Measurements from ENCODE around the gene MALAT1. TPM values are rescaled to one million over a fixed set of nuclear protein-coding genes. Genes with fewer than 3 reads are reported as not detected.

Gene MALAT1
- total and polyA plus RNA-seq, 2 donors from 2014 or later = 219 to 15,262 TPM

DNA sequence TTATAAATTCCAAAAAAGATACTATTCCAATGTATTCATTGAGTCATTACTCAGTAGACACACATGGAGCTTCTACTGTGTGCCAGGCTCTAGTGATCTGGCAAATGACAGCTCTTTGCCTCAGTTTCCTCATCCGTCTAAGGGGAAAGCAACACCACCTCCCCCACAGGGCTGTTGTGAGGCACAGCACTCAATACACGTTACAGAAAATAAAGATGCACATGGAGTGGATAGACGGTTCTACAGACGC, 6.5 kb upstream of the MALAT1 start:
- TF ChIP-seq, protein P1, sequence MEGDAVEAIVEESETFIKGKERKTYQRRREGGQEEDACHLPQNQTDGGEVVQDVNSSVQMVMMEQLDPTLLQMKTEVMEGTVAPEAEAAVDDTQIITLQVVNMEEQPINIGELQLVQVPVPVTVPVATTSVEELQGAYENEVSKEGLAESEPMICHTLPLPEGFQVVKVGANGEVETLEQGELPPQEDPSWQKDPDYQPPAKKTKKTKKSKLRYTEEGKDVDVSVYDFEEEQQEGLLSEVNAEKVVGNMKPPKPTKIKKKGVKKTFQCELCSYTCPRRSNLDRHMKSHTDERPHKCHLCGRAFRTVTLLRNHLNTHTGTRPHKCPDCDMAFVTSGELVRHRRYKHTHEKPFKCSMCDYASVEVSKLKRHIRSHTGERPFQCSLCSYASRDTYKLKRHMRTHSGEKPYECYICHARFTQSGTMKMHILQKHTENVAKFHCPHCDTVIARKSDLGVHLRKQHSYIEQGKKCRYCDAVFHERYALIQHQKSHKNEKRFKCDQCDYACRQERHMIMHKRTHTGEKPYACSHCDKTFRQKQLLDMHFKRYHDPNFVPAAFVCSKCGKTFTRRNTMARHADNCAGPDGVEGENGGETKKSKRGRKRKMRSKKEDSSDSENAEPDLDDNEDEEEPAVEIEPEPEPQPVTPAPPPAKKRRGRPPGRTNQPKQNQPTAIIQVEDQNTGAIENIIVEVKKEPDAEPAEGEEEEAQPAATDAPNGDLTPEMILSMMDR (IDR thresholded peaks at IDR 0.05; ENCODE audit: borderline replicate concordance, extremely low read depth, insufficient read depth) = no peak
- Histone ChIP-seq H3K9ac (ENCODE audit: low read length in 3 of 3) (peak overlapping the region in 2 of 3 donors; percentile 30 to 68), H3K27me3 (ENCODE audit: control insufficient read depth, insufficient read depth, low read length) (no peaks in the 10 kb centered on the region), H3K36me3 (ENCODE audit: control insufficient read depth in 2 of 3, insufficient read depth in 3 of 3, low read length in 3 of 3) (no peaks in the 10 kb centered on the region), H3K4me1 (ENCODE audit: control insufficient read depth in 2 of 3, insufficient read depth in 2 of 3, low read depth in 1 of 3, low read length in 3 of 3) (peaks cover 20 to 77% (median 74%) of the 10 kb centered on the region in 3 donors), H3K9me3 (ENCODE audit: control insufficient read depth in 2 of 3, insufficient read depth in 1 of 3, low read length in 3 of 3) (no peaks in the 10 kb centered on the region), H3K27ac (ENCODE audit: low read depth in 2 of 2, low read length in 2 of 2) (peak overlapping the region; percentile 98 to 99), H3K4me3 (ENCODE audit: low read length in 3 of 3) (peak overlapping the region in 1 of 3 donors; percentile 18)
- DNase-seq = no peak
- intact Hi-C loops (cut with DNase I) = no loop called here
- FAIRE-seq = no peak

DNA sequence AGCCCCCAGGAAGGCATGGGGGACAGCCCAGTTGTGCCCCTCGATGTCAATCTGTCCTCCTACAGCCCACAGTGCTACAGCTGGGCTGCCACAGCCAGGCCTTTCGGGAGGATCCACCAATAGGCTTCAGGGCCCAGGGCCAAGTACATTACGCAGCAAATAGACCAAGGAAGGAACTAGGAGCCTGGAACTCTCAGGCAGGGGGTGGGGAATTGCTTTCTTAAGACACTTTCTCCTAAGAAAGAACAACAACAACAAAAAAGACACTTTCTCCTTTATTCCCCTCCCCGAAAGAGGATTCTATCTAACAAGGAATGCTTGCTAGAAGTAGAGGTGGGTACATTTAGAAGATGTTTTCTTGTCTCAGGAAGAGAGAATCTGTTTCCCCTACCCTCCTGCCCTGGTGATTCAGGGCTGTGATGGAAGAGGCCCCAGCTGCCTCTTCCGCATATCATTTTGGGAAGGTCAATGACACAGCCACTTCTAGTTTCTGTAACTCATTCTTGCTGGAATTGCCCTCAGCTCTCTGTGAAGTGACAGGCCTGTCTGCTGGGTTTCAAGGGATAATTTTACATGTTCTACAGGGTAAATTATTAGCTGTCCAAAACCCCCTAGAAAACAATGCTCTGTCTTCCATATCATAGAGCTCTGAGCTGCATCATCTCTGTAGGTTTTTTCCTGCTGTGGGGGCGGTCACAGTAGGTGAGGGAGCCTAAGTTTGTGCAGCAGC, 6.0 kb upstream of the MALAT1 start:
- Histone ChIP-seq H3K4me3 (ENCODE audit: low read length in 3 of 3) (peak overlapping the region in 2 of 3 donors; percentile 12 to 18), H3K27me3 (ENCODE audit: control insufficient read depth, insufficient read depth, low read length) (no peaks in the 10 kb centered on the region), H3K36me3 (ENCODE audit: control insufficient read depth in 2 of 3, insufficient read depth in 3 of 3, low read length in 3 of 3) (no peaks in the 10 kb centered on the region), H3K9ac (ENCODE audit: low read length in 3 of 3) (peak overlapping the region; percentile 3 to 68 (median 56)), H3K4me1 (ENCODE audit: control insufficient read depth in 2 of 3, insufficient read depth in 2 of 3, low read depth in 1 of 3, low read length in 3 of 3) (peaks cover 20 to 76% (median 72%) of the 10 kb centered on the region in 3 donors), H3K9me3 (ENCODE audit: control insufficient read depth in 2 of 3, insufficient read depth in 1 of 3, low read length in 3 of 3) (no peaks in the 10 kb centered on the region), H3K27ac (ENCODE audit: low read depth in 2 of 2, low read length in 2 of 2) (peak overlapping the region; percentile 98 to 99)
- peak in 3 of 5 donors; percentile 74 to 92 (median 88) for DNase-seq
- TF ChIP-seq, protein P1 (IDR thresholded peaks at IDR 0.05; ENCODE audit: borderline replicate concordance, extremely low read depth, insufficient read depth) = no peak
- intact Hi-C loops (cut with DNase I) = no loop called here
- FAIRE-seq = no peak

DNA sequence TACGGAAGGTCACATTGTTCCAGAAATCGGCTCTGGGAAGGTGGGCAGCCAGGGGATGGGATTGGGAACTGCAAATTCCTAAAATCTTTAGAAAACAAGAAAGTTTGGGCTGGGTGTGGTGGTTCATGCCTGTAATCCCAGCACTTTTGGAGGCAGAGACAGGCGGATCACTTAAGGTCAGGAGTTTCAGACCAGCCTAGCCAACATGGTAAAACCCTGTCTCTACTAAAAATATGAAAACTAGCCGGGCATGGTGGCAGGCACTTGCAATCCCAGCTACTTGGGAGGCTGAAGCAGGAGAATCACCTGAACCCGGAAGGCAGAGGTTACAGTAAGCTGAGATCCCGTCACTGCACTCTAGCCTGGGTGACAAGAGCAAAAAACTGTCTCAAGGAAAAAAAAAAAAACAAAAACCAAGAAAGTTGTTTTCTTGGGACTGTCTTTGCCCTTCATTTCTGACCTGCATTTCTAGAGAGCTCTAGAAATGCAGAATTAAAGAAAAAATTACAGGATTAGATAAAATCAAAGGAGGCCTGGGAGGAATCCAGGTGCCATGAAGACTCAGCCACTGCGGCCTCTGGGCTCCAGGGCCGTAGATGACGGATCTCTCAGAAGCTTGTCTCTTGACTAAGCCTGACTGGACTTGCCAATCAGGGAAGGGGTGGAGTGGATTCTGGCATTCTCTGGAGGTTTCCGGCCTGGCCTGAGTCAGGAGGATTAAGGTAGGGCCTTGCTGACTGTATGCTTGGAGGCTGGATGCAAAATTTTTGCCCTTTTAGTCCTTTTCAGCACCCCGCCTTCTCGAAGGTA, 5.3 kb upstream of the MALAT1 start:
- H3K36me3 ChIP-seq (ENCODE audit: control insufficient read depth in 2 of 3, insufficient read depth in 3 of 3, low read length in 3 of 3) = no peaks in the 10 kb centered on the region
- peaks cover 12 to 68% (median 64%) of the 10 kb centered on the region in 3 donors for H3K4me1 ChIP-seq (ENCODE audit: control insufficient read depth in 2 of 3, insufficient read depth in 2 of 3, low read depth in 1 of 3, low read length in 3 of 3)
- H3K27ac ChIP-seq (ENCODE audit: low read depth in 2 of 2, low read length in 2 of 2) = peak overlapping the region; percentile 98 to 99
- FAIRE-seq (no peak), DNase-seq (peak in 3 of 5 donors; percentile 64 to 87 (median 65))
- no peaks in the 10 kb centered on the region for H3K9me3 ChIP-seq (ENCODE audit: control insufficient read depth in 2 of 3, insufficient read depth in 1 of 3, low read length in 3 of 3)
- peak overlapping the region in 2 of 3 donors; percentile 56 to 68 for H3K9ac ChIP-seq (ENCODE audit: low read length in 3 of 3)
- intact Hi-C loops (cut with DNase I) = no loop called here
- H3K4me3 ChIP-seq (ENCODE audit: low read length in 3 of 3) = peak overlapping the region in 1 of 3 donors; percentile 18
- H3K27me3 ChIP-seq (ENCODE audit: control insufficient read depth, insufficient read depth, low read length) = no peaks in the 10 kb centered on the region
- TF ChIP-seq, protein P1 (IDR thresholded peaks at IDR 0.05; ENCODE audit: borderline replicate concordance, extremely low read depth, insufficient read depth) = no peak
